WI38 (cell line): ENCODE results near the gene ASCL5.

Experiments used
- H3K4me3 ChIP-seq: 2 replicates; pipeline ENCODE4 v1.5.1; 2011; ENCODE audit warnings: low read depth, mild to moderate bottlenecking, control low read depth, low read length
- CTCF ChIP-seq: IDR thresholded peaks from 2 replicates; pipeline ENCODE4 v1.5.1; 2012; ENCODE audit warnings: low read depth, mild to moderate bottlenecking, control low read depth, low read length

ASCL5 gene

GRCh38 chr1:201139306-201139705, 12.3 kb upstream of the ASCL5 start:
- no peak for TF ChIP-seq CTCF

GRCh38 chr1:201138311-201138840, 11.4 kb upstream of the ASCL5 start:
- no peak for TF ChIP-seq CTCF
- no peak overlapping the region for H3K4me3 ChIP-seq

More at GRCh38 chr1:201139306-201139705, 12.3 kb upstream of the ASCL5 start:
- no peak overlapping the region for H3K4me3 ChIP-seq

- TF ChIP-seq CTCF, result no peak
- H3K4me3 ChIP-seq, result no peak overlapping the region
Measured at GRCh38 chr1:201137579-201138310, 10.8 kb upstream of the ASCL5 start.

GRCh38 chr1:201137024-201137392, 10.0 kb upstream of the ASCL5 start:
- no peak for TF ChIP-seq CTCF
- H3K4me3 ChIP-seq, result no peak overlapping the region

GRCh38 chr1:201136355-201137023, 9.5 kb upstream of the ASCL5 start:
- H3K4me3 ChIP-seq, result no peak overlapping the region
- no peak for TF ChIP-seq CTCF

- no peak for TF ChIP-seq CTCF
- H3K4me3 ChIP-seq, result no peak overlapping the region
Measured at GRCh38 chr1:201134405-201134804, 7.4 kb upstream of the ASCL5 start.

- TF ChIP-seq CTCF, result no peak
Measured at GRCh38 chr1:201131398-201131797, 4.4 kb upstream of the ASCL5 start.

More at GRCh38 chr1:201131398-201131797, 4.4 kb upstream of the ASCL5 start:
- no peak overlapping the region for H3K4me3 ChIP-seq
